ENCODE results near the gene NAA11.
"Not testable (repeated sequence)": the region's sequence is repeated elsewhere in the genome, so short reads cannot be mapped to it uniquely, and the experiment has no call there.

The NAA11 gene

GRCh38 chr4:79306795-79307194 is 19.1 kb downstream of the NAA11 start:
- DNase-seq = no peak

GRCh38 chr4:79300280-79300679 is 25.6 kb downstream of the NAA11 start:
- no peak for DNase-seq

- no peak for DNase-seq
Observed at GRCh38 chr4:79298484-79298883, 27.4 kb downstream of the NAA11 start.

GRCh38 chr4:79298027-79298426 is 27.8 kb downstream of the NAA11 start:
- DNase-seq = no peak

- no peak for DNase-seq
Observed at GRCh38 chr4:79297479-79297878, 28.4 kb downstream of the NAA11 start.

DNA sequence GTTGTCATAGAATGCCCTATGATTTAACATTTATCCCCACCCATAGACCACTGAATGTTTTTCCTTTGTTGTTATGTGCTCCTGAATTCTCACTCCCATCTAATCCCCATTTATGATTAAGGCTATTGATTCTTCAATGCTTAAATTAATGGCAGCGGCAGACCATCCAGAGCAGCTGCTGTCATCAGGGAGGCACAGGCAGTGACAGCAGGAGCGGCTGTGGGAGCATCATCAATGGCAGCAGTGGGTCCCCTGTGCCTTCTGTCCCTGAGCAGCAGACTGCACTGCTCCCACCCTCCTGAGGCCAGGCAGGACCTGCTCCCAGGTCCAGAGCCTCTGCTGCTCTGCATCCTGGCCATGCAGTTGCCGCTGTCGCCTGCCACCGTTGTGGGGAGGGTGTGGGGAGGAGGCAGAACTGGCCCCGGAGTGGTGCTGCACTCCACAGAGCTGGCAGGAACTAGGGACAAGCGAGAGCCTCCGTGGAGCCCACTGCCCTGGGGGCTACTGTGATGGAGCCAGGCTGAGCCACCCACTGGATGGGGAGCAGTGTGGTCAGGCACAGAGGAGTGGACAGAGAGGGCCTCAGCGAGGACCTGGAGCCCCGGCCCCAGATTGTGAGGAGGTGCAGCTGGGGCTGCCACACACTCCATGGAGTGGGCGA is 29.0 kb downstream of the NAA11 start:
- DNase-seq = no peak

- DNase-seq = no peak
Observed at GRCh38 chr4:79295086-79295485, 30.8 kb downstream of the NAA11 start.

GRCh38 chr4:79294064-79294463 is 31.8 kb downstream of the NAA11 start:
- no peak for DNase-seq

GRCh38 chr4:79292008-79292407 is 33.9 kb downstream of the NAA11 start:
- no peak for DNase-seq

DNA sequence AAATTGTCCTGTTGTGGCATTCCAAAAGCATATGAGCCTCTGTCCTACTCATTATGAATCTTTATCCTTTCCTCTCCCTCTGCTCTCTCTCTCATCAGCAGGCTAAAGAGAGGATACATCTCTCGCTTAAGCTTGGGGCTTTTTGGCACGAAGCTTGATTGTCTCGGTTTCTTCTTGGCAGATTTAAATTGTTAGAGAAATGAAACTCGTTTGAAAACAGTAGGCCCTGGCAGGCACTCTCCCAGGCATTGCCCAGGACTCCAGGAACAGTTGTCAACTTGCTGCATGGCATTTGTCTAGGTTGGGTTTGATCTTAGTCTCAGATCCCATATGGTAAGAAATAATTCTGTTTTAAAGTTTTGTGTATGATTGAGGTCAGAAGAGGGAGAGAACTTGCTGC is 35.5 kb downstream of the NAA11 start:
- DNase-seq = no peak

GRCh38 chr4:79288185-79288584 is 37.7 kb downstream of the NAA11 start:
- DNase-seq = no peak

DNA sequence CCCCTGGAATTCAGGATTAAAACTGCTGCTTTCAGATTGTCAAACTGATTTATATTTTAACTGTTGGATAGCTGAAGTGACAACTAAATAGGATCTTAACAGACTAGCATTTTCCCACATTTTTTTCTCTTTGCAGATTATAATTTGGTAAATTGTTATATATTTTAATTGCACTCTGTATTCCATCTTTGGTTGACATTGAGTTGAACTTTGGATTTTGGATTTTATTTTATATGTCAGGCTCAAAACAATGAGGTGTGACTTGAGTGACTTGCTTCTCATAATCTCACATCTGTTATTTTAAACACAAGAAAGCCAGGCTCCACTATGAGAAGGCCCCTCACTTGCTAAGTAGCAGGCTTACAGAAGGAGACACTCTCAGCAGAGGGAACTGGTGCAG is 38.1 kb downstream of the NAA11 start:
- DNase-seq = no peak

DNA sequence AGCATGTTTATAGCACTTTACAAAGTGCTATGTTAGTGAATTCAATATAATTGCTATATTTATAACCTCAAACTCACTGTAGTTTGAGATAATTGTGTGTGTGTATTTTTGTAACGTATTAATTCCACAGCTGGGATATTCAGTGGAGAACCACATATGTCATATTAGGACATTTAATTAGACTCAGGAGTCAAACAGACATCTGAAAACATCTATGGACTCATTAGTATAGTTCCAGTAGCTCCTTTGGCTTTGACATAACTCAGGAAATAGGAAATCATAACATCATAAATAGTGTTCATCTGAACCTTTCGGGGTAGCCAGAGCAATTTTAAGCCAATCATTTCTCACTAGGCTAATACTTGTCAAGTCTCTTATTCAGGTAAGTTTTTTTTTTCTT is 38.8 kb downstream of the NAA11 start:
- no peak for DNase-seq

- DNase-seq = no peak
Observed at GRCh38 chr4:79281566-79282359, 44.1 kb downstream of the NAA11 start.

GRCh38 chr4:79277467-79277866 is 48.4 kb downstream of the NAA11 start:
- not testable (repeated sequence) for DNase-seq

- no peak for DNase-seq
Observed at GRCh38 chr4:79273915-79274314, 51.9 kb downstream of the NAA11 start.

- no peak for DNase-seq
Observed at GRCh38 chr4:79272761-79273160, 53.1 kb downstream of the NAA11 start.

DNA sequence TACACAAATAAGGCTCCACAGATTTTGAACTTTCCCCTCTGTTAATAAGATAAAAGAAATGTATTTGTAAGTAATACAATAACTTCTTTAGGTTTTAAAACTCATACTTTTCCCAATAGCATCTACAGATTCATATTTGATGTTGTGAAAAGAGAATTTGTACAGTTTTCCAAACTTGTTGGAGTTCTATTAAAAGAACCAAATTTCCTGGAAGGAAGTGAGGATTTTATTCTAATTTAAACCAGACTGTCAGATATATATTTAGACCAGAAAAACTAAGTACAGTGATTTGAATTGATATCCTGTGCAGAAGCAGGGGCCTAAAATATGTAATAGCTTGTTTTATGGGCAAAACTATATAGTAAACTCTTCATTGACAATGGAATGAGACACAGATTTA is 53.7 kb downstream of the NAA11 start:
- no peak for DNase-seq

GRCh38 chr4:79267671-79268070 is 58.2 kb downstream of the NAA11 start:
- no peak for DNase-seq

Data from NCI-H187 treated with DMSO at 0.1 percent for 48 hours (cell line).